ENCODE measurements around the gene BAK1. TPM values are rescaled to one million over a fixed set of nuclear protein-coding genes. Genes with fewer than 3 reads are reported as not detected.

BAK1 gene
- 14.5 TPM for polyA plus RNA-seq (2013, experiment 1 of 2)
- 14.1 TPM for polyA plus RNA-seq (2013, experiment 2 of 2)

DNA sequence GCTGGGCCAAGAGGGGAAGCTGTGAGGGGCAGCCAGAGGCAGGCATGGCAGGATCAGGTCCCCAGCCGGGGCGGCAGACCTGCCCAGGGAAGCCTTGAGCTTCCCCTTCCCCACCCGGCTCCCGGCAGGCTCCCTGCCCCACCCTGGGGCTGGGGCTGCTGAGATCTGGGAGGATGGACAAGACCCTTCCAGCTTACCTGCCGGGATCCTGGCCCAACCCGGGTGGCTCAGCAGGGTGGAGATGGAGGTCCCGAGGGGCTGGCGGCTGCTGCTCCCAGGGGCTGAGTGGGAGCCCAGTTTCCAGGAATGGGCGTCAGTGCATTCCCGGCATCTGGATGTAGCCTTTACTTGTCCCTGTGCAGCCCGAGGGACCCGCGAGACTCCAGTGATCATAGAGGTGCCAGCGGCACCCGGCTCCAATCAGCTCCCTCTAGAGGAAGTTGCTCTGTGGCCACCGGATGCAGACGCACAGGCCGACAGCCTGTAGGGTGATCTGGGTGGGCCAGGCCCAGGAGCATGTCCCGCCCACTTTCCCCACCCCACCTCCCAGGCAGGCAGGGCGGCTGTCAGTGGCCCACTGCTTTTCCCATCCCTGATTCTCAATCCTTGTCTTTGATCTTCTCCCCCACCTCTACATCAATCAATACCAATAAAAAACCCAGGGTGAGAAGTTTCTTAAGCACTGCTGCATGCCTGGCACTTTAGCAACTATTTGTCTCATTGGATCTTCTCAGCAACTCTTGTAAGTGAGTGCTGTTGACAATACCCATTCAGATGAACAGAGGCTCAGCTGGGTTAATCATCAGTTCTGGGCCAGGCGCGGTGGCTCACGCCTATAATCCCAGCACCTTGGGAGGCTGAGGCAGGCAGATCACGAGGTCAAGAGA lies at the start of gene BAK1:
Gene BAK1 (minus strand): TSS at position 449 of the 887 bp plus-strand sequence. CDS start 2,672 bp downstream, outside the sequence.
- WGBS, 2 donors (ENCODE audit: extremely low coverage in 2 of 2, insufficient read length in 2 of 2, insufficient replicate concordance in 1 of 2) = no CpG with 5 or more reads among the region's 24 CpGs
- no peak within 1 kb of the TSS for H3K27ac ChIP-seq (replicated peaks; ENCODE audit: low read length)

DNA sequence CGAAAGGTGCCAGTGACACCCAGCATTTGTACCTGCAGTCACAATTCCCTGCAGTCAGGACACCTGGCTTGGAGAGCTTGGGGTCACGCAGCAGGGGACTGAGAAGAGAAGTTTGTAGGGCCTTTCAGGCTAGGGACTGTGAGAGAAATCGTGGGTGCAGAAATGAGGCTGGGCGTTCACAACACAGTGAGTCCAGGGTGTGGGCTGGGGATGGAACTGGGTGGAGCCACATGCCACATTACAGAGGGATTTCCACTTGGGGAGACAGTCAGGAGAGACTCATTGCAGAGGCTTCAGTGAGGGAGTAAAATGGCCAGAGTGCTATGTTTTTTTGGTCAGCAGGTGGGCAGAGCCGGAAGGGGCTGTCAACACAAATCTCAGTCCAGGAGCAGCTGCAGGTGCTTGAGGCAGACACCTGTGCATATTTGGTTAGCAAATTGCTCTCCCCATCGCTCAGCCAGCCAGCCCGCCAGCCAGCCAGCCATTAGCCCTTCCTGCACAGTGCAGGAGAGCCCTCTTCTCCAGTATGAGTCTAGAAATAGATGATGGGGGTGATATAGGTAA lies 48.4 kb upstream of the BAK1 start:
- no peak overlapping the region for H3K23ac ChIP-seq (ENCODE audit: low read depth, low read length, poor library complexity)
- no peak overlapping the region for H2AFZ ChIP-seq (ENCODE audit: low read length)
- H3K27me3 ChIP-seq (ENCODE audit: control insufficient read depth in 3 of 3, insufficient read depth in 3 of 3, low read depth in 1 of 3, low read length in 3 of 3) = peaks cover 0 to 8% (median 0%) of the 10 kb centered on the region in 3 experiments
- no peaks in the 10 kb centered on the region for H3K79me1 ChIP-seq (ENCODE audit: low read depth, low read length)
- no peak overlapping the region for H2BK120ac ChIP-seq (ENCODE audit: low read depth, low read length)
- peak overlapping the region; percentile 52 for H3K18ac ChIP-seq (ENCODE audit: low read length)
- H3K4ac ChIP-seq (ENCODE audit: low read length) = no peak overlapping the region
- no peaks in the 10 kb centered on the region for H3K9me3 ChIP-seq (replicated peaks in 1 of 2; ENCODE audit: control insufficient read depth in 2 of 2, insufficient read depth in 1 of 2, low read depth in 1 of 2, low read length in 2 of 2)
- no peak overlapping the region for H4K8ac ChIP-seq (ENCODE audit: low read depth, low read length)
- peak overlapping the region; percentile 62 for H2BK15ac ChIP-seq (ENCODE audit: low read length)
- peak overlapping the region; percentile 34 for H2AK5ac ChIP-seq (ENCODE audit: low read depth, low read length)
- no peak overlapping the region for H2BK5ac ChIP-seq (ENCODE audit: low read length)
- H2BK12ac ChIP-seq (ENCODE audit: low read length) = no peak overlapping the region
- peaks cover 3 to 13% of the 10 kb centered on the region in 2 donors for H3K4me1 ChIP-seq (ENCODE audit: control insufficient read depth in 2 of 2, insufficient read depth in 1 of 2, low read depth in 1 of 2, low read length in 2 of 2)
- H3K4me2 ChIP-seq (ENCODE audit: insufficient read depth, low read length, poor library complexity, severe bottlenecking) = no peak overlapping the region
- DNase-seq (ENCODE audit: low spot score) = no peak
- H3K9ac ChIP-seq (ENCODE audit: low read depth, low read length, poor library complexity) = no peak overlapping the region
- no peak overlapping the region for H4K91ac ChIP-seq (ENCODE audit: low read depth, low read length, poor library complexity)
- no peak overlapping the region for H3K14ac ChIP-seq (ENCODE audit: low read length)
- no CpG with 5 or more reads among the region's 7 CpGs for WGBS, 2 donors (ENCODE audit: extremely low coverage in 2 of 2, insufficient read length in 2 of 2, insufficient replicate concordance in 1 of 2)
- H3K27ac ChIP-seq (replicated peaks; ENCODE audit: low read length) = no peak overlapping the region
- H3K4me3 ChIP-seq (ENCODE audit: low read length in 2 of 2) = no peak overlapping the region
- H3K36me3 ChIP-seq (replicated peaks in 1 of 2; ENCODE audit: control insufficient read depth in 2 of 2, insufficient read depth in 2 of 2, low read length in 2 of 2) = no peaks in the 10 kb centered on the region

More for the DNA sequence above, at the start of gene BAK1:
- H3K4me2 ChIP-seq (ENCODE audit: insufficient read depth, low read length, poor library complexity, severe bottlenecking) = peak within 1 kb of the TSS; percentile 87
- peak within 1 kb of the TSS; percentile 75 for H3K9ac ChIP-seq (ENCODE audit: low read depth, low read length, poor library complexity)
- peaks cover 6 to 29% of the 10 kb centered on the region in 2 donors for H3K36me3 ChIP-seq (replicated peaks in 1 of 2; ENCODE audit: control insufficient read depth in 2 of 2, insufficient read depth in 2 of 2, low read length in 2 of 2)
- peaks cover 2 to 5% of the 10 kb centered on the region in 2 donors for H3K4me1 ChIP-seq (ENCODE audit: control insufficient read depth in 2 of 2, insufficient read depth in 1 of 2, low read depth in 1 of 2, low read length in 2 of 2)
- peak; percentile 81 for DNase-seq (ENCODE audit: low spot score)
- peak within 1 kb of the TSS; percentile 37 for H3K23ac ChIP-seq (ENCODE audit: low read depth, low read length, poor library complexity)
- H3K14ac ChIP-seq (ENCODE audit: low read length) = no peak within 1 kb of the TSS
- peak within 1 kb of the TSS; percentile 79 for H2AFZ ChIP-seq (ENCODE audit: low read length)
- peaks cover 17% of the 10 kb centered on the region for H3K79me1 ChIP-seq (ENCODE audit: low read depth, low read length)
- peak within 1 kb of the TSS; percentile 20 for H2AK5ac ChIP-seq (ENCODE audit: low read depth, low read length)
- H2BK12ac ChIP-seq (ENCODE audit: low read length) = no peak within 1 kb of the TSS
- no peak within 1 kb of the TSS for H2BK120ac ChIP-seq (ENCODE audit: low read depth, low read length)
- peaks cover 1 to 7% (median 2%) of the 10 kb centered on the region in 3 experiments for H3K27me3 ChIP-seq (ENCODE audit: control insufficient read depth in 3 of 3, insufficient read depth in 3 of 3, low read depth in 1 of 3, low read length in 3 of 3)
- no peak within 1 kb of the TSS for H3K4ac ChIP-seq (ENCODE audit: low read length)
- no peak within 1 kb of the TSS for H2BK15ac ChIP-seq (ENCODE audit: low read length)
- H2BK5ac ChIP-seq (ENCODE audit: low read length) = peak within 1 kb of the TSS; percentile 69
- H4K91ac ChIP-seq (ENCODE audit: low read depth, low read length, poor library complexity) = no peak within 1 kb of the TSS
- peak within 1 kb of the TSS; percentile 84 to 90 for H3K4me3 ChIP-seq (ENCODE audit: low read length in 2 of 2)
- H4K8ac ChIP-seq (ENCODE audit: low read depth, low read length) = no peak within 1 kb of the TSS
- peak within 1 kb of the TSS; percentile 72 for H3K18ac ChIP-seq (ENCODE audit: low read length)
- no peaks in the 10 kb centered on the region for H3K9me3 ChIP-seq (replicated peaks in 1 of 2; ENCODE audit: control insufficient read depth in 2 of 2, insufficient read depth in 1 of 2, low read depth in 1 of 2, low read length in 2 of 2)

DNA sequence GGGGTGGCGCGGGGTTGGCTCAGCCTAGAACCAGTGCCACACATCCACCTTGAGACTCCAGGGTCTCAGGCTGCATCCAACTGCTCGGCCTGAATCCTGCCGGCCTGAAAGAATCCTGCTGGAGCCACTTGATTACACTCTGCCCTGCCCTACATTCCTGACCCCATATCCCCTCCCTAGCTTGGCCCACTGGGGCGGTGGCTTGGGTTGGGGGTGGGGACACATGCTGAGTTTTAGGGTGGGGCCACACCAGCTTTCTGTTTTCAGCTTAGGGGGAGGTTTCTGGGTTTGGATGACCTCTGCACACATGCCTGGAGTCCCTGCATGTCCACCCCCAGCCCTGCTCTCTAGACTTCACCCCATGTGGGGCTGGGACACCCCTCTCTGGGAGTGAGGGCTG lies 47.8 kb upstream of the BAK1 start:
- no peak for DNase-seq (ENCODE audit: low spot score)
- H2AK5ac ChIP-seq (ENCODE audit: low read depth, low read length) = no peak overlapping the region
- peak overlapping the region; percentile 62 for H2BK15ac ChIP-seq (ENCODE audit: low read length)
- peak overlapping the region; percentile 41 for H3K14ac ChIP-seq (ENCODE audit: low read length)
- no CpG with 5 or more reads among the region's 5 CpGs for WGBS, 2 donors (ENCODE audit: extremely low coverage in 2 of 2, insufficient read length in 2 of 2, insufficient replicate concordance in 1 of 2)
- H3K4me3 ChIP-seq (ENCODE audit: low read length in 2 of 2) = no peak overlapping the region
- H3K9ac ChIP-seq (ENCODE audit: low read depth, low read length, poor library complexity) = no peak overlapping the region
- H3K27me3 ChIP-seq (ENCODE audit: control insufficient read depth in 3 of 3, insufficient read depth in 3 of 3, low read depth in 1 of 3, low read length in 3 of 3) = peaks cover 0 to 3% (median 2%) of the 10 kb centered on the region in 3 experiments
- H4K8ac ChIP-seq (ENCODE audit: low read depth, low read length) = no peak overlapping the region
- no peak overlapping the region for H2BK120ac ChIP-seq (ENCODE audit: low read depth, low read length)
- no peak overlapping the region for H3K4me2 ChIP-seq (ENCODE audit: insufficient read depth, low read length, poor library complexity, severe bottlenecking)
- H3K23ac ChIP-seq (ENCODE audit: low read depth, low read length, poor library complexity) = no peak overlapping the region
- H3K27ac ChIP-seq (replicated peaks; ENCODE audit: low read length) = no peak overlapping the region
- peaks cover 3 to 9% of the 10 kb centered on the region in 2 donors for H3K4me1 ChIP-seq (ENCODE audit: control insufficient read depth in 2 of 2, insufficient read depth in 1 of 2, low read depth in 1 of 2, low read length in 2 of 2)
- H3K79me1 ChIP-seq (ENCODE audit: low read depth, low read length) = no peaks in the 10 kb centered on the region
- no peak overlapping the region for H2BK5ac ChIP-seq (ENCODE audit: low read length)
- H2BK12ac ChIP-seq (ENCODE audit: low read length) = no peak overlapping the region
- H3K4ac ChIP-seq (ENCODE audit: low read length) = no peak overlapping the region
- no peak overlapping the region for H2AFZ ChIP-seq (ENCODE audit: low read length)
- no peaks in the 10 kb centered on the region for H3K9me3 ChIP-seq (replicated peaks in 1 of 2; ENCODE audit: control insufficient read depth in 2 of 2, insufficient read depth in 1 of 2, low read depth in 1 of 2, low read length in 2 of 2)
- H3K18ac ChIP-seq (ENCODE audit: low read length) = peak overlapping the region; percentile 72
- H3K36me3 ChIP-seq (replicated peaks in 1 of 2; ENCODE audit: control insufficient read depth in 2 of 2, insufficient read depth in 2 of 2, low read length in 2 of 2) = no peaks in the 10 kb centered on the region
- no peak overlapping the region for H4K91ac ChIP-seq (ENCODE audit: low read depth, low read length, poor library complexity)

DNA sequence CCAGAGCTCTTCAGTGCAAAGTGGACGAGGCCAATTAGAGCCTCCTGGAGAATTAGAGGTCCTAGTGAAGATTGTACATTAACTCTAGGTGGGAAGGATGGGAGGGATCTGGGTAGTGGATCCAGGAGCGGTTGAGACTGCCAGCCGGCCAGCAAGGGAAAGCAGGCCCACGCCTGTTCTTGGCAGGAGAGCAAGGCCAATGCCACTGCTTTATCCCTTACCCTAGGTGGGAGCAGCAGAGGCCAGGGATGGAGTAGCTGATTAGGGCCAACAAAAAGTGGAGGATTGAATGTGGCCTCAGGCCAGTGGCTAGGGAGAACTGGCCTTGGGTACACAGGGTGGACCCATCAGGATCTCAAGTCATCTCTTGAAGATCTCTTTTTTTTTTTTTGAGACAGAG lies 44.8 kb upstream of the BAK1 start:
- no peak overlapping the region for H3K9ac ChIP-seq (ENCODE audit: low read depth, low read length, poor library complexity)
- H3K14ac ChIP-seq (ENCODE audit: low read length) = no peak overlapping the region
- H2BK120ac ChIP-seq (ENCODE audit: low read depth, low read length) = no peak overlapping the region
- no peak overlapping the region for H3K4me3 ChIP-seq (ENCODE audit: low read length in 2 of 2)
- H2BK5ac ChIP-seq (ENCODE audit: low read length) = no peak overlapping the region
- no peak overlapping the region for H4K91ac ChIP-seq (ENCODE audit: low read depth, low read length, poor library complexity)
- H3K4me2 ChIP-seq (ENCODE audit: insufficient read depth, low read length, poor library complexity, severe bottlenecking) = no peak overlapping the region
- no peaks in the 10 kb centered on the region for H3K9me3 ChIP-seq (replicated peaks in 1 of 2; ENCODE audit: control insufficient read depth in 2 of 2, insufficient read depth in 1 of 2, low read depth in 1 of 2, low read length in 2 of 2)
- H3K27ac ChIP-seq (replicated peaks; ENCODE audit: low read length) = no peak overlapping the region
- H3K23ac ChIP-seq (ENCODE audit: low read depth, low read length, poor library complexity) = no peak overlapping the region
- H3K36me3 ChIP-seq (replicated peaks in 1 of 2; ENCODE audit: control insufficient read depth in 2 of 2, insufficient read depth in 2 of 2, low read length in 2 of 2) = no peaks in the 10 kb centered on the region
- peaks cover 6 to 28% (median 25%) of the 10 kb centered on the region in 3 experiments for H3K27me3 ChIP-seq (ENCODE audit: control insufficient read depth in 3 of 3, insufficient read depth in 3 of 3, low read depth in 1 of 3, low read length in 3 of 3)
- DNase-seq (ENCODE audit: low spot score) = no peak
- no peak overlapping the region for H2AFZ ChIP-seq (ENCODE audit: low read length)
- peak overlapping the region; percentile 74 for H2AK5ac ChIP-seq (ENCODE audit: low read depth, low read length)
- H3K4me1 ChIP-seq (ENCODE audit: control insufficient read depth in 2 of 2, insufficient read depth in 1 of 2, low read depth in 1 of 2, low read length in 2 of 2) = peaks cover 7 to 14% of the 10 kb centered on the region in 2 donors
- WGBS, 2 donors (ENCODE audit: extremely low coverage in 2 of 2, insufficient read length in 2 of 2, insufficient replicate concordance in 1 of 2) = no CpG with 5 or more reads among the region's 4 CpGs
- no peak overlapping the region for H3K4ac ChIP-seq (ENCODE audit: low read length)
- H3K18ac ChIP-seq (ENCODE audit: low read length) = no peak overlapping the region
- no peaks in the 10 kb centered on the region for H3K79me1 ChIP-seq (ENCODE audit: low read depth, low read length)
- no peak overlapping the region for H2BK12ac ChIP-seq (ENCODE audit: low read length)
- H4K8ac ChIP-seq (ENCODE audit: low read depth, low read length) = no peak overlapping the region
- H2BK15ac ChIP-seq (ENCODE audit: low read length) = no peak overlapping the region
